ENCODE data around the gene FAM216B.

The FAM216B gene

DNA sequence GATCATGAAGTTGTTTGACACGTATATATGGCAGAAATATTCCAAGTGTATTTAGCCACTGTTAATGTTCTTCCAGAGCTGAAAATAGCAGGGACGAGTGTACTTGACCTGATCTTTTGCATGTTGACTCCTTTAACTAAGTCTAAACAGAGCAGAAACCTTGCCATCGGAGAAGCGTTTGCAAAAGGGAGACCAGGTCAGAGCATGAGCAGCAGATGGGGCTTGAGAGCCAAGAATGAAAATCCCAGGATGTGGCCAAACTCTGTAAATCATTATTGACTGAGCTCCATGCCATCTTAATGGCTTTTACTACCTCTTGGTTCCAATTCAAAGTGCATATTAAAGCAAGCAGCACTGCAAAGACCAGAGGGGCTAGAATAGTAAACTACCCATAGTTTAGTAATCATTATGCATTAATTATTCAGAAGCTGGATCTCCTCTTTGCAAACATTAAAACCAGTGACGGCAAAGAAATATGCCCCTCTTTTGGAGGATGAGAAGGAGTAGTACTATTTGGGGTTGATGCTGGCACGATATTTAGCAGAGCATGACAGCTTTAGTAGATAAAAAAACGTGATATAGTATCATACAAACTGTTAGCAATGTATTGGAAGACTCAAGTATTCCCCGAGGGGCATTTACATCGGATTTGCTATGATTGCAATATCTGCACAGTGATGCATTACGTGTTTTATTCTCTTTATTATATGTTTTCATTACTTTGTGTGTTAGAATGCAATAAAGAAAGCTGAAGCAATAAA, 55.7 kb downstream of the FAM216B start:
- no peak for DNase-seq

Measured in NCI-H1436 treated with DMSO at 0.1 percent for 48 hours (cell line).